Activated CD8-positive, alpha-beta memory T cell treated with anti-CD3 and anti-CD28 coated beads for 48 hours (primary cell): ENCODE measurements around the gene BOLA1.
"Not testable (repeated sequence)": the region's sequence is repeated elsewhere in the genome, so short reads cannot be mapped to it uniquely, and the experiment has no call there.

Experiments
- DNase-seq, 3 experiments: peaks; one replicate each; pipeline ENCODE4 v3.0.0-alpha.2; 2020; ENCODE audit warnings: low read depth in 2 of 3, low spot score in 2 of 3

BOLA1 gene

DNA sequence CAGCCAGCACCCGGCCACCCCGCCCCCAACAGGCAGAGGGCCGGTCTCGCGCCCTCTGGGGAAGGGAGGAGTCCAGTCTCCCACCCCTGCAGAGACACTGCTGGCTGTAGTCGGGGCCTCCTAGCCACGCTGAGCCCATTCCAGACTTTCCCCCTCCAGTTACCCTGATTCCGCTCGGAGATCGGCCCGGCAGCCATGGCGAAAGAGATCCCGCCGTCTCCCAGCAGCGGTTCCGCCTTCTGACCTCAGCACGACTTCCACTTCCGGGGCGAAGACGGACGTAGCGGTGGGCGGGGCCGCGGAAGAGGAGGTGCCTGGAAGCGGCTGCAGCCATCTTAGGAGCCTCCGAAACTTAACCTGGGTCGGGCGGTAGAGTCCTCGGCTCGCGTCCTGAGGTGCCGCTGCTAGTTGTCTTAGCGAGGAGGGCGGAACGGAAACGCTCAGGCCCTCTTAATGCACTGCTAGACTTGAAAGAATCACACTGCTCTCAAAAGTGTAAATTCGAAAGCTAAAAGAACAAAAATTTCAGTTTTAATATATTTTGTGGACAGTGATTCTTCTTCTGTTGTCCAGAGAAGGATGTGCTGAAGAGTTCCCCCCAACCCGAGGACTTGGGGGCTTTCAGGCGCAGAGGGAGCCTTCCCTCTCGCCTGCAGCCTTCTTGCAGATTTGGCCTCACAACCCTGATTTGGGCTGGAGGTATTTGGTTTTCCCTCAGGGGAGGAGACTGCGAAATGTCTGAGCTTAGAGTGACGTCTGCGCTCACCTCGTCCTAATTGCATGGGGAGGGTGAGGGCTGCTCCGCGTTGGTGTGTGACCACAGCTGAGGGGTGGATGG lies 28.4 kb downstream of the BOLA1 start, which contains the start of gene SF3B4:
Gene SF3B4, minus strand, starts transcription at position 241 of the 838 bp plus-strand sequence. Its CDS starts 44 bp downstream, at position 197.
- peak; percentile 75 to 85 (median 76) for DNase-seq

DNA sequence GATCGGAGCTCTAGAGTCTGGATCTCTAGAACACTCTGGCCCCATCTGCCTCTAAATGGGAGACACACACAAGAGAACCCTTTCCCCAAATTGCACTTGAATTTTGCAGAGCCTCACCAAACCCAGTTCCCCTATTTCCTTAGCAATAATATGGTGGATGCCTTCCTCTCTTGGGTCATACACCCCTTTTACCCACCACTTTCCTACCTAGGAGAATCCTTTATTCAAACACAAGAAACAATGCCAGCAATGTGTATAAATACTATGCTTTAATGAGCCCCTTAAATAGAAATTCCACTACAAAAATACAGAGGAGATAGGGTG lies 29.0 kb downstream of the BOLA1 start:
- DNase-seq: no peak

- no peak for DNase-seq
These were observed 30.5 kb downstream of the BOLA1 start for GRCh38 chr1:149929856-149930255.

DNA sequence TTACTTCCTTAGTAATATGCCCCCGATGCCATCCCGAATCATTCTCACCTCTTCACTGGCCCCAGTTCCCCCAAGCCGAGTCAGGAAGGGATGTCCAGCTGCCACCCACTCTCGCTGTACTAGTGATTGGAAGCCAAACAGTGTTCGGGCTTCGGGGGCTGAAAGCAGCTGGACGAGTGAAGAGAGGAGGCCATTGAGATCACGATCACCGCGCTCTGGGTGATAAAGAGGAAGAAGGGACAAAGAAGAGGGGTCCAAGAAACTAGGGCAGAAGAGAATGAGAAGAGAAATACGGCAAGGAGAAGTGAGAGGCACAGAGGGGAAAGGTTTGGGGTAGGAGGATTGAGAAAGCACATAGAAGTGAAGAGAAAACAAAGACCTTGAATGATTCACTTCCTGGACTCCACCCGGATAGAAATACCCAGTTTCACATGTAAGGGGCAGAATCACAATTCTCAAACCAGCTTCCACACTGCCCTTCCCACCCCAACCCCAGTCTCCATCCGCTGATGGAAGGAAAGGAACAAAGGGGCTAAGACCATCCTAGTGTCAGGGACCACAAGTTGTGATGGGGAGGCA lies 31.9 kb downstream of the BOLA1 start:
- no peak for DNase-seq

DNA sequence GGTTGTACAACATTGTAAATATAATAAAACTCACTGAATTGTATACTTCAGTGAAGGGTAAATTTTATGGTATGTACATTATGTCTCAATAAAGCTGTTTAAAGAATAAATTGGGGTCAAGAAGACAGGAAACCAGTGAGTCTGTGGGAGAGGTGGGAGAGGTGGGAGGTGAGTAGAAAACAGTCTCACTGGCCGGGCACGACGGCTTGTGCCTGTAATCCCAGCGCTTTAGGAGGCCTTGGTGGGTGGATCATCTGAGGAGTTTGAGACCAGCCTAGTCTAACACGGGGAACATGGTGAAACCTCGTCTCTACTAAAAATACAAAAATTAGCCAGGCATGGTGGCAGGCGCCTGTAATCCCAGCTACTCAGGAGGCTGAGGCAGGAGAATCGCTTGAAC lies 33.1 kb downstream of the BOLA1 start:
- DNase-seq: no peak

DNA sequence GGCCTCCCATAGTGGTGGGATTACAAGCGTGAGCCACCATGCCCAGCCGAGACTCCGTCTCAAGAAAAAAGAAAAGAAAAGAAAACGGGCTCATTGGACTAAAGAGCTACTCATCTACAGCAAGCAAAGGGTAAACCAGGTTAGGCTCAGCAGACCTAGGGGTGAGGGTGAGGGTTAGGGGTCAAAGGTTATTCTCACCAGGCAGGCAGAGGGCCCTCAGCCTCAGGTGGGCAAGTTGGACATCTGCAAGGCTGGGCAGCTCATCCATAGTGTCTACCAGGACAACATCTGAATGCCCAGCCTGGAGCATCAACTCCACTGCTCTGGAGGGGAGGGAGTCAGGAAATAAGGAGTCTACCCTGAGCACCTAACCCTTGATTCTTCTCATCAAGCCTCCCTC lies 33.8 kb downstream of the BOLA1 start:
- no peak for DNase-seq

- no peak for DNase-seq
These were observed 35.0 kb downstream of the BOLA1 start for GRCh38 chr1:149934356-149934755.

GRCh38 chr1:149936170-149936991 lies 37.0 kb downstream of the BOLA1 start, which contains the start of gene MTMR11:
Gene MTMR11 (minus strand): TSS chr1:149936879. CDS start chr1:149936647, 232 bp downstream.
- DNase-seq: no peak

DNA sequence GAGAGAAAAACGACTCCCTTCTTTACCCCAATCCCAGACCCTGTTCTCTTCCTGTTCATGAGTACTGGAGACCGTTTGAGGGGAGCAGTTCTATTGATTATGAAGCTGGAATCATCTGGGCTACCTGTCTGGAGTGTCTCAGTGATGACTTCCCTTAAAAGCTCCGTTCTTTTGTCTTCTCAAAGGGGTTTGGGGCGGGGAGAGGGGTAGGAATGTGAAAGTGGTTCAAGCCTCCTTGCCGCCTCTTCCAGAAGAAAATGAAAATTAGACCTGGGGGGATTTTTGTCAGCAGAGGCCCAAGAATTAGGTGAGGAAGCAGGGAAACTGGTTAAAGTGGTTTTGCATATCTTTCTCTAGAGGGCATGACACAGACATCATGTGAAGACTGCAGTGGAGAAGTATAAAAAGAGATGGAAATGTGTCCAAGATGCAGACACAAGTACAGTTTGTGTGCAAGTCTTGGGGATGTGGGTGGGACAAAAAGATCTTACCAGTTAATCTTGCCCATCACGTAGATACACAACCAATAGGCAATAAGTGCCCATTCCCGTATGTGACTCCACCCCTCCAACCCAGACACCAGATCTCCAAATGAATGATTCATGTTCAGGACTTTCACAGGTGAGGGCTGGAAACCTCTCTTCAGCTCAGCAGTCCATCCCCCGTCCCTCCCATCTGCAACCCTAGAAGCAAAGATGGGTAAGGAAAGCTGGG lies 37.8 kb downstream of the BOLA1 start:
- DNase-seq: no peak

DNA sequence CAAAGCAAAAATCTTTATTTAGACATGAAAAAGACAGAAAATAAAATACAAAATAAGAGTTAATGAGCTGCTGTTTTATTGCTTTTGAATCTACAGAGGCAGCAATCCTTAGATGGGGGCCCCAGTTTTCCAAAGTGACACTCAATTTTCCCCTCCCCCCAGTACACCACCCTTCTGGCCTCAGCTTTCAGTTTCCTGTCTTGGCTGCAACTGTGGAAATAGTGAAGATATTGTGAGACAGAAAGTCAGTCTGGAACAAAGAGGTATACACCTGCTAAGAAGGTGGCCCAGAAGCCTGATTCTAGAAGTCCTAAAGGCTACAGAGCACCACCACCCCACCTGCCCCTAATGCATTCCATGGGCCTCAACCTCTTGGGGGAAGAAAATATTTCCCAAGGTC lies 38.4 kb downstream of the BOLA1 start:
- no peak for DNase-seq

DNA sequence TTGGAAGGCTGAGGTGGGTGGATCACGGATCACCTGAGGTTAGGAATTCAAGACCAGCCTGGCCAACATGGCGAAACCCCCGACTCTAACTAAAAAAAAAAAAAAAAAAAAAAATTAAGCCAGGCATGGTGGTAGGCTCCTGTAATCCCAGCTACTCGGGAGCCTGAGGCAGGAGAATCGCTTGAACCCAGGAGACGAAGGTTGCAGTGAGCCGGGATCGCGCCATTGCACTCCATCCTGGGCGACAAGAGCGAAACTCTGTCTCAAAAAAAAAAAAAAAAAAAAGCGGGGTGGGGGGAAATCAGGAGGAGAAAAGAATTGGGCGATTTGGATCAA lies 39.3 kb downstream of the BOLA1 start:
- DNase-seq: not testable (repeated sequence)

GRCh38 chr1:149940427-149940826 lies 41.1 kb downstream of the BOLA1 start:
- no peak for DNase-seq

DNA sequence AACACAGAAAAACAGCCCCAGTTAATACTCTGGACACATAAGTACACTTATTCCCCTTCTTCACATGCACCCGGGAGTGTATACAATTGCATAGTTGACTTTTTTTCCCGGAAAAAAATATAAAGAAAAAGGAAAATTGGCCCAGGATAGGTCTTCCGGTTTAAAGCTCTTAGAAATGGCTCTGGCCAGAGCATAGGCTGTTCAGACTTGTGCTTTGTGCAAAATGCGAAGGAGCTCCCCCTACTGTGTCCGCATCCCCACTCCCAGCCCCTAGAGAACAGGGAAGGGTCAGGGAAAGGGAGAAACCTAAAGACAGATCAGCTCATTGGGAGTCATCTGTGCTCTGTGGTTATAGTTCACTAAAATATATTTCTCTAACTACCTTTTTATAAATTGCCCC lies 42.8 kb downstream of the BOLA1 start:
- DNase-seq: no peak

DNA sequence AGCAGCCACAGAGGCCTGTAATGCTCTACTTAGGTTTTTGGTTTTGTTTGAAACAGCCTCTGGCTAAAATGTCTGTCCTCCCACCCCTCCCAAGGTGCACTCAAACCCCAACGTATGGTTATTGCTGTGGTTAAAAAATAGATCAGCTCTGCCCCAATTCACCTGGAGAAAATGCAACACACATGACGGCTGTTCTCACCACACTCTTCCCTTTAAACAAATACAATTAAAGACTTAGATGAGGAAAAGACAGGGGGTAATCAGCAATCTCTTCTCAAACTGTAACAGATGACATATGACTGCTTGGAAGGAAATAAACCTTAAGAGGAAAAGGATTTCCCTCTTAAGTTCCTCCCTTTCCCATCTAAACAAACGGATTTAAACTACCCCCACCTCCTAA lies 43.5 kb downstream of the BOLA1 start:
- DNase-seq: no peak

DNA sequence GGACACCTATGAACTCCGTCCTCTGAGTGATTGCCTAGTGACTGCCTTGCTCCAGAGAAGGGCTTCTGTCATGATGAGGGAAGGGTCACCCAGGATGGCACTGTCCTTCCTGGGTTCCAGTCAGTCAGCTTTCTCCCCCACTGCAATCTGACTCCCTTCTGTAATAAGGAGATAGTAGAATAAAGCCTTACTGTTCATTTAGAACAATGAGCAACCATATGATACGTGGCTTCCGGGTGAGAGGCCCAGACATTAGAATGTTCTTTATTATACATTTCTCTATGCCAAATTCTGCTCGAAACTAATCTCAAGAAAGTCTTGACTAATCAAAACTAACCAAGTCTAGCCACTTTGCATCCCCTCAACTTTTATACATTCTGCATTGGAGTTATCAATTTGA lies 45.8 kb downstream of the BOLA1 start:
- DNase-seq: no peak

DNA sequence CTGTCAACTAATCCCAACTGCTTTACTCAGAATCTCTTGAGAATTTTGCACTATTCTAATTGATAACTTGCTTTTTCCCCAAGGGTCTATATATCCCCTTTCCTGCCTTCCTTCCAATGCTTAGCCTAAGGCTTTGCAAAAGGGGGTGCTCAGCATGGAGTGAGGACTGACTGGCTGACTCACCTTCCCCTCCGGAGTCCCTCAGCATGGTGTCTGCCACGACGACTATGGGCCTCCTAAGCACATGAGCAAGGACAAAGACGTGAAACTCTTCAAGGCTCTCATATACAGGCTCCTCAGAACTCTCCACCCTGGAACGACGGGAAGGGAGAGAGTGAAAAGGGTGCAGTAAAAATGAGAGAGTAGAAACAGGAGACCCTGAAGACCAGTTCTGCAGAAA lies 50.5 kb downstream of the BOLA1 start:
- no peak for DNase-seq
